Left kidney (tissue), 2 donors: ENCODE data around the gene EIPR1. TPM values are rescaled to one million over a fixed set of nuclear protein-coding genes. Genes with fewer than 3 reads are reported as not detected.

ENCODE experiments used
- DNase-seq: peaks from one replicate; pipeline ENCODE4 v3.0.0-alpha.2; 2013
- polyA plus RNA-seq: library from polyadenylated mRNA; unstranded; fragments of 120-200 nt; gene quantifications from one replicate; pipeline ENCODE4 v1.2.1, GENCODE V29; 2013; ENCODE audit not compliant: insufficient read length

EIPR1 gene
- polyA plus RNA-seq, 1 donor = 26.3 TPM

DNA sequence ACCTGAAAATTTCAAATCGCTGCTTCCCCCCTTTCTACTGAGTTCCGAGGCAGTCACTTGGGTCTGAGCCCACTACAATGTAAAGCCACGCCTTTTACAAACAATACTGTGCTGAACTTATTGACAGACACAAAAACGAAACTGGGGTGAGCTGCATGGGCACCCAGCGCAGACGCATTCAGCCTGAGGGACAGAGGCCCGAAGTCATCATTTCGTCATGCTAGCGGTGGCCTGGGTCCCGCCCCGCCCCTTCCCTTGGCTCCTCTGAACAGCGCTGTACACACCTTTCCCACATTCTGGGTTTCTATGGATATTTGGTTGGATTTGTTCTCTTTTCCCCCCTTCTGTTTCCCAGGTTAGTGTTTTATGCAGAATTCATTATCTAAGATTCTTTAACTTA is 71.7 kb downstream of the EIPR1 start:
- no peak for DNase-seq

DNA sequence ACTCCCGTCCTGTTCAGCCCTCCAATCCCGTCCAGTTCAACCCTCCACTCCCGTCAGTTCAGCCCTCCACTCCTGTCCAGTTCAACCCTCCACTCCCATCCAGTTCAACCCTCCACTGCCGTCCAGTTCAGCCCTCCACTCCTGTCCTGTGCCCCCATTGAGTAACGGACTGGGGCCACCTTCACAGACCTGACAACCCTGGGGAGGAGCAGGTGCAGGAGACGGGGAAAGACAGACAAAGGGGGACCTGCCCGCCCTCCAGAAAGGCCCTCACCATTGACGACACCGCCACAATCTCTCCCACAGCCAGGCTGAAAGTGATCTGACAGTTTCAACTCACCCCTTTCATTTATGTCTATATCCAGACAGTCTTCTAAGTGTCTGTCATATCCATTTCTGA is 72.2 kb downstream of the EIPR1 start:
- no peak for DNase-seq

- DNase-seq = peak; percentile 80
Measured at GRCh38 chr2:3303583-3304406, 73.8 kb downstream of the EIPR1 start.

- no peak for DNase-seq
Measured at GRCh38 chr2:3302751-3303582, 74.7 kb downstream of the EIPR1 start.

DNA sequence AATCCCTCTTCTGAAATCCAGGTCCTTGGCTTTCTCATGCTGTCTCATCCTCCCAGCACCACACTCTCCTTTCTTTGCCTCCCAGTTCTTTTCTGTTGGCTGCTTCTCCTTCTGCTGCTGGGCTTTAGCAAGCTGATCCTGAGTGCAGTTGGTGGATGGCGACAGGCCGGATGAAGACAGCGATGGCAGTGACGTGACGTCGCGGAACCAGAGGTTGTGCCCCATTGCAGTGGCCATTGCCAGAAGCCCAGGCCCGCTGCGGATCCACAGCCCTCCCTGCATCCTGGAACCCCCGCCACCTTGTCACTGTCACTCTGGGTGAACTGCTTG is 75.2 kb downstream of the EIPR1 start:
- DNase-seq = no peak

- DNase-seq = no peak
Measured at GRCh38 chr2:3301001-3301400, 76.6 kb downstream of the EIPR1 start.

DNA sequence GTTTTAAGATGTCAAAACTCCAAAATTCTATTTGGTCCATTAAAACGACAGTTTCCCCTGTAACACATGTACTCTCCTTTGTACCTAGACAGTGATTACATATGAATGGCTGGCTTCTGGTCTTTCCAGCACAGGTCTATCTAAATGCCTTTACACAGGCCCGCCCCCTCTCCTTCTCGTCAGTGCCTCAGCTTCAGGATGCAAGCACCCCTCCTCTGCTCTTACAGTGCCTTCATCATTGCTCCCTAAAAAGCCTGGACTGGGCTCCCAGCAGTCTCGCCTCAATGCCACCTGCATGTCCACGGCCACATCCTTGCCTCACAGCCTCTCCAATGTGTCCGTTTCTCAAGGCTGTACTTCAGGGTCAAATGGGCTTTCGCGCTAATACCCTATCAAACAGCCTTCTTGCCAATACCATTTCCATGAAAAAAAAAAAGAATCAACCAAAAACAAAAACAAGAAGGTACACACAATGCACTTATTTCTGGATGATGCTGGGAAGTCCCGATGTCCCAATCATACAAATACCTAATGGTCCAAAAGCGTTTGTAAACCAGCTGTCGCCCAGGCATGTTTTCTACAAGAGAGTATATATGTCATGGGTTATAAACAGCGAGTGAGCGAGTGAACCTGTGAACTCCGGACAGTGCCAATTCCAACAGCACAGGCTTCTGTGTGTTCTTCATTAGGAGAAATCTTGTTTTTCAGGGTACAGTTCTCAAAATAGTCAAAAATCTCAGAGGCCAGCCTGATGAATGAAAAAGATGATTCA is 77.2 kb downstream of the EIPR1 start:
- no peak for DNase-seq

DNA sequence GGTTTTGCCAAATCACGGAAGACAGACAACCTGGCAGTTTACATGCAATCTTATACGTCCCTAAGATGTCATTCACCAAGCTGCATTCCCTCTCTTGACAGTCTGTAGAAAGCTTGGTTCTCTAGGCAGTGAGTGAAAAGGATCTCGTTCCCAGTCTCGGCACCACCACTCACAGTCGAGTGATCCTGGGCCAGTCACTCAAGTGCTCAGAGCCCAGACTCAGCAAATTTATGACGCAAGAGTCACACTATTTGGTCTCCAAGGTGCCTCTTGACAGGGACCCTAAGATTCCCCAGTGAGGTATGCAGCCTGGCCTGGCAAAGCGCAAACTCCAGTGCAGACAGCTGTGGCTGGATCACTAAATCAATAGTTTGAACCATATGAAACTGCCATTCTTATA is 77.9 kb downstream of the EIPR1 start:
- DNase-seq = no peak

DNA sequence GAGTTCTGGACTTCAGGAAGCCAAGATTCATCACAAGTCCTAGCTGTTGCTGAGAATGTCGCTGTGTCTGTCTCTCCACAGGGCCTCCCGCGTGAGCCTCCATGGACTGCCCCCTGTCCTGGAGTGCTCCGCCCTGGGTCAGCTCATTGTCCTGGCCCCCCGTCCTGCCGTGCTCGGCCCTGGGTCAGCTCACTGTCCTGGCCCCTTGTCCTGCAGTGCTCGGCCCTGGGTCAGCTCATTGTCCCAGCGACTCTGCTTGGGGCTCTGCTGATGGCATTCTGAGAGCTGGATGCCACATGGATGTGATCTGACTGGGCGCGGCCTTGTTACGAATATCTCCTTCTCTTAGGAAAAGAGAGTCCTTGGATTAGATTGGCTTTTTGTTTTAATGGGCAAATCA is 78.5 kb downstream of the EIPR1 start:
- DNase-seq = no peak

DNA sequence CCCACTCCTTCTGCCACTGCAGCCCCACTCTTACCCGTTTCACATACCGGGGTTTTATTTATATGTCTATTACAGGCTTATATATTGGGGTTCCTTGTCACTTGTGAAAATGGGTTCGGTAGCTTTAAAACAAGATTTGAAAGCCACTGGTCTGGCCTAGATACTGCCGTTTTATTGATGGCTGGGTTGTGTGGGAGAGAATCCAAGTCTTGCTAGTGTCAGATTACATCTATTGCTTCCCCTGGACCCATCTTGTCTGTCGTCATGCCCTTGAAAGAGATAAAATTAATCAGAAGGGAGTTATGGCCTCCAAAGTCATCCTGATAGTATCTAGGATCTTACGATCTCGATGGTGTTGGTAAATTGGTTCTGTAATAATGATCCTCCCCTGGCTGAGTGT is 79.4 kb downstream of the EIPR1 start:
- no peak for DNase-seq

- no peak for DNase-seq
Measured at GRCh38 chr2:3297523-3297922, 80.1 kb downstream of the EIPR1 start.

GRCh38 chr2:3296182-3296972 is 81.2 kb downstream of the EIPR1 start:
- DNase-seq = no peak

GRCh38 chr2:3294493-3294892 is 83.1 kb downstream of the EIPR1 start:
- DNase-seq = no peak

DNA sequence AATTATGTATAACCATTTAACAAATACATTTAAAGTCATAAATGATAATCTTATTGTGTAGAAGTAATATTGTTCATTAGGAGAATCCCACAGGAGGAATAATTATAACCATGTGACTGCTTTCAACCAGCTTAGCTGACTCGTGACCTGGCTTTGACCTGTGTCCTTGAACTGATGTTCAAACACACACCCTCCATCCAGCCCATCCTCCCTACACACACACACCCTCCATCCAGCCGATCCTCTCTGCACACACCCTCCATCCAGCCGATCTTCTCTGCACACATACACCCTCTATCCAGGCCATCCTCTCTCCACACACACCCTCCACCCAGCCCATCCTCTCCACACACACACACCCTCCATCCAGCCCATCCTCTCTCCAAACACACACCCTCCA is 83.5 kb downstream of the EIPR1 start:
- DNase-seq = no peak

DNA sequence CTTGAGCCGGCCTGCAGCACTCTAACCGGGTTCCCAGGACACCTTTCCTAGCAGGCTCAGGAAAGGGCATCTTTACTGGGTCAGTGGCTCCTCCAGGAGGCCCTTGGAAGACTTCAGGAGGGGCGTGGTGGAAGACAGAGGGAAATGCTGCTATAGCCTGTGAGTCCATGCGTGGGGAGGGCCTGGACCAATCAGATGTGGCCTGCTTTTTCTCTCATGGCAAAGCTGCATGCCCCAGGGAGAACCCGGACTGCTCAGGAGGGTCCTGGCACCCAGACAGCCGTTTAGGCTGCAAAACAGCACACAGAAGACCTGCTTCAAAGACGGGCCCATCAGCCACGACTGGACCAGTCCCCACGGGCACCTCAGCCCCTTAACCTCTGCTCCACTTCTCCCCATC is 84.4 kb downstream of the EIPR1 start:
- DNase-seq = no peak

GRCh38 chr2:3292416-3292815 is 85.2 kb downstream of the EIPR1 start:
- DNase-seq = no peak

- DNase-seq = no peak
Measured at GRCh38 chr2:3291750-3292149, 85.9 kb downstream of the EIPR1 start.

DNA sequence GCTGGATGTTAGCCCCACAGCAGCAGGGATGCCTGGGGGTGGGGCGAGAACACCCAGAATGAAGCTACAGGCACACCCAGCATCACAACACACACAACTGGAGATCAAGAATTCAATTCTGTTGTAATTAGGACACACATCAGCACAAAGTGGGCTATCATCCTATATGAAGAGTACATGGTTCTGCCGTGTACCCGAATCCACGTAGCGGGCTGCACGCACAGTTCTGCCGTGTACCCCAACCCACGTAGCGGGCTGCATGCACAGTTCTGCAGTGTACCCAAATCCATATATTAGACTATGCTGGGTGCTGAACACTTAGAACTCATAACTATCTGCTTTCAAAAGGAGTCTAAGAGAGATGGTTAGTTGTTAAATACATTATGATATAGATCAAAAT is 86.5 kb downstream of the EIPR1 start:
- DNase-seq = no peak

DNA sequence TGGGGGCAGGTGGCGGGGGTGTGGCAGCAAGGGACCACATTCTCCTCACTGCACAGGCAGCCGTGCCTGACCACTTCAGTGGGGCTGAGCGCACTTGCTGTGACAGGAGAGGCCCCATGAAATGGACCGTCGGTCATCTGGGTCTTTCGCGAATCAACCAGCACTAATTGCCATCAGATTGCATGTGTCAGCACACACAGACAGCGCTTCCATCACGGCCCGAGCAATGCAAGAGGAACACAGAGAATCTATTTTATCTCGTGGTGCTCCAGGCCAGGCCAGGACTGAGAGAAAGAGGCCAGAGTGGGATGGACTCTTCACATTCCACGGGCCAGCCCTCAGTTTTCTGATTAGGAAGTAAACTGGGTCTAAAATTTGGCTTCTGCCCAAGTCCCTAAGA is 87.0 kb downstream of the EIPR1 start:
- DNase-seq = no peak

GRCh38 chr2:3289971-3290370 is 87.6 kb downstream of the EIPR1 start:
- no peak for DNase-seq

DNA sequence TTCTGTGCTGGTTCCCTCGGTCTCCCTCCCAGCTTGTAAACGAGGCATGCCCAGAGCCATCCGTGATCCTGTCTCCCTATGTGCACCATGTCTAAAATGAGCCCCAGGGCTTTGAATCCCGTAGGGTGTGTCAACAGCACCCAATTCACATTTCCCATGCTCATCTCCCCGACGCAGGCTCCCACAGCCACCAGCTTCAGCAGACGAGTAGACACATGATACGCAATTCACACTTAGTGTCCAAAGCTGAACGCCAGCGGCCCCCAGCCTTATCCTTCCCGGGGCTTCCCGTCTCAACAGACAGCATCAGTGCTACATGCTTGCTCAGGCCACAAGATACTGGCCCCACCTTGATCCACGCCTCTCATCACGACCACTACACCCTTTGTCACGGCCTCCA is 88.1 kb downstream of the EIPR1 start:
- no peak for DNase-seq

DNA sequence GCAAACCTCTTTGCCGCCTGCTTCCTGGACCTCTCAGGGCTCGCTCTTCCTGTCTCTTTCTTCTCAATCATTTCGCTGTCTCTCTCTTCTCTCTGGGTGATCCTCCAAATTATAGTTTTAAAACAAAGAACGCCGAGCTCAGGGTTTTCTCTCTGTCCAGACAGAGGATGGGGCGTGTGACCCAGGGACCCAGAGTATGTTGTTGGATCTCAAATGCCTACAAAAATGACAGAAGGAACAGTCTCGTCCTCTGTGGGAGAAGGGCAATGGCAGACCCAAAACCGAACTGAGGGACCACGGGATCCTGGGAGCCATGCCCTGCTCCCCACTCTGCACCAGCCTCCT is 88.5 kb downstream of the EIPR1 start:
- DNase-seq = no peak
